ENCODE data around the gene KCNQ1.

KCNQ1 gene

DNA sequence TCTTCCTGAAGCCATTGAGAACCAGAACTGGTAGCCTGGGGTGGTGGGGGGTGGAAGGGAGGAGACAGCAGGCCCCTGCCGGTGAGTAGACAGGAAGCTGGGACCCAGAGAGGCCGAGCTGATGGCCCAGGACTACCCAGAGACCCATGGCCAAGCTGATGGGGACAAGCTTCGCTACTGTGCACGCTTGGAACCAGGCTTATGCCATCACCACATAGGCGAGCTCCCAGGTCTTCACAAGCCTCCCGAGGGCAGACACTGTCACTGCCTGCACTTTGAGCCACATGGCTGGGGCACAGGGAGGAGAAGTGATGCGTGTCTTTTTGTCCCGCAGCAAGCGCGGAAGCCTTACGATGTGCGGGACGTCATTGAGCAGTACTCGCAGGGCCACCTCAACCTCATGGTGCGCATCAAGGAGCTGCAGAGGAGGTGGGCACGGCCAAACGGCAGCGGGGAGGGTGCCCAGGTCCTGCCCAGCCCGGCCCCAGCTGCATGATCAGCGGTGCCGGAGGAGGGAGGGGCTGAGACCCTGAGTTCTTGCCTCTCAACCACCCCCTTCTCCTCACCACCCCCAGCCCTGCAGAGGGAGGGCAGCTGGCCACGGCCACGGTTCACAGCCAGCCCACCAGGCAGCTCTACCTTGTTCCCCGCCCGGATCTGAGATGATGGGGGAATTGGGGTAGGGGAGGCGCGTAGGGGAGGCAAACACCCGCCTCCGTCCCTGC, 331.0 kb downstream of the KCNQ1 start:
- DNase-seq = no peak

DNA sequence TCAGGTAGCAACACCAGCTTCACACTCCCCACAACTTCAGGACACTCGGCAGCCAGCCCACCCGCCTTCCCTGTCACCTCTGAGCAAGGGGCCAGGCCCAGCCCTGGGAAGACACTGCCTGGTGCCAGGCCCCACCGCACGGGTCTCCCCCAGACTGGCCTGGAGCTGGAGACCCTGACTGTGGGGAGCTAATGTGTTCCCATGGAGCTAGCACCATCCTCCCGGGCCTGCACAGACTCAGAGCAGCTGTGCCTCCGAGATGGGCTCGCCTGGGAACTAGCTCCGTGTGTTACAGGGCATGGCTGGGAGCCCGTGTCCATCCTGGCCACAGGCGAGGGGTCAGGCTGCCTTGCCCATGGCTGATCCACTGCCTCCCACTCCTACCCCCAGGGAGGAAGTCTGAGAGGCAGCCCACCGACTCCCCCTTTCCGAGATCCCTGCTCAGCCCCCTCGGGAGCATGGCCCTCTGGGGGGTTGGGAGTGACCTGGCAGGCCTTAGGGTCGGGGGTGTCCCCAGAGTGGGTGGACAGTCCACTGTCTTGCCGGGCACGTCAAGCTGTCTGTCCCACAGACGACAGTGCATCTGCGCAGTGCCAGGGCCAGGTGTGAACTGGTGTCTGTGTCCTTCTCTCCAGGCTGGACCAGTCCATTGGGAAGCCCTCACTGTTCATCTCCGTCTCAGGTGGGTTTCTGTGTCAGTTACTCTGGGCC, 331.7 kb downstream of the KCNQ1 start:
- DNase-seq = no peak

DNA sequence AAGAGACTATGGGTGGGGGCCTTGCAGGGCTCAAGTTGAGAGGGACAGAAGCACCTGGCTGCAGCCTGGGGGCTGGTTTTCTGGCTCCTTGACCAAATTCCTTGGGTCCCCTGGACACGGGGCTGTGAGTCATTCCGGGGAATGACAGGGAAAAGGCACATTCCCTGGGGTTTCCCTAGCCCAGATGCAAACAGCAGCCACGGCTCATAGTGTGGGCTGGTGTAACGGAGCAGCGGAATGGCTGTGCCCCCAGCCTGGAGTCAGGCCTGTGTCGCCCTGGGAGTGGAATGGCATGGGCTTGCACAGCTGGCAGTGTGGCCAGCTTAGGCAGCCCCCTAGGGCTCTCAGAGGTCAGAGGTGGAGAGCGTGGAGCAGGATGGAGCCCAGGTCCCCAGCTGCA, 332.6 kb downstream of the KCNQ1 start:
- no peak for DNase-seq

DNA sequence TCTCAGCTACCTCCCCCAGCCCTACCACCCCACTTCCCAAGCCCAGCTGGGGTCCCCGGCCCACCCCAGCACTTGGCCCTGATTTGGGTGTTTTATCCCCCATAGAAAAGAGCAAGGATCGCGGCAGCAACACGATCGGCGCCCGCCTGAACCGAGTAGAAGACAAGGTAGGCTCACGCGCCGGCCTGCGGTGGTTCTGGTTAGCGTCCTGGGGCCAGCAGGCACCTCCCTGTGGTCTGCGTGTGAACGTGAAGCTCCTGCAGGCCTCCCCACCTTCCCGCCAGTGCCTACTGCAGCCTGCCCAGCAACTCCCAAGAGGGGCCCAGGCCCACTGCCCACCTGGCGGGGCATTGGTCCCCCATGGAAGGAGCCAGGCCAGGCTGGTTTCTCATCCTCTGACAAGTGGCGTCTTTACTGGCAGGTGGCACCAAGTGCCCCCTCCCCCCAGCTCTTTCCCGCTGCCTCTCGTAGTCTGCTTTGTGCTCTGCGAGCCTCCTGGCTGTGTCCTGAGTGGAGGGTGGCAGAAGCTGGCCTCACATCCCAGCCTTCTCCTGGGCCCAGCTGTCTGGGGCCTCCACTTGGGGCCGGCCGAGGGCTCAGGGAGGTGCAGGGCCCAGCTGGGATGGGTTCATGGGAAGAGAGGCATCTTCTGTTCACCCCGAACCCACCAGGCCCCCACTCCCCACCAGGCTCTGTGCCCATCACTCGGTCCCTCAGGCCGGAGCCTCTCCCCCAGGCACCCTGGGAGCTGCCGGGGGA, 333.2 kb downstream of the KCNQ1 start:
- no peak for DNase-seq

DNA sequence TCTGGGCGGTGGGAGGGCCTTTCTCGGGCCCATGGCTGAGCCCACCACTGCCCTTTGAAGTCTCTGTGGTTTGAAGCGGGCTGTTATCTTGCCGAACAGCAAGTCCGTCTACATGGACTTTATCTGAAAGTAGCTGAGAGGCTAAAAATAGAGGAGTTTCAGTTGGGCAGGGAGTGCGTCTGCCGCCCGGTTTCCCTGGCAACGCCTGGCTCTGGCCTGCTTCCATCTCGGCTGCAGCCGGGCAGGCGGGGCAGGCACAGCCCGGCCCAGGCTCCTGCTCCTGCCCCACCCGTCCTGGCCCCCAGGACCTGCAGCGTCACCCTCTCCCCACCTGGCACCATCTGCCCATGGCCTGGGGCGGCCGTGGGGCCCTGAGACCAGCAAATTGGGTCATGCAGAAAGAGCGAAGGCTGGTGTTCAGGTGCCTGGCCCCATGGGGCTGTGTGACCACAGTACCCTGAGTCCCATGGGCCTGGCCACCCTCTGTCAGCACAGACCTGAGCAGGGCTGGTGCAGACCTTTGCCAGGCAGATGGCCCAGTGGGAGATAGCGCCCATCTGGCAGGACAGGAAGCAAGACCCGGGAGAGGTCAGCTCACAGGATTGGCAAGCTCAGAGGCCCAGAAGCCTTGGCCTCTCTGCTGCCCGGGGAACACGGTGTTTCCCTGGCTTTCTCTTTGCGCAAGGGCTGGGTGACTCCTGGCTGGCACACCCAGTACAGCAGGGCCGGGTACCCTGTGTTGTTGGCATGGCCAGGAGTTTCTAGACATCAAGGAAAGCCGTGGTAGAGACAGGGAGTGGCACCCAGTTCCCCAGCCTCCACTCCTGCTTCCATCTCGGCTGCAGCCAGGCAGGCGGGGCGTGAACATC, 334.1 kb downstream of the KCNQ1 start:
- no peak for DNase-seq

DNA sequence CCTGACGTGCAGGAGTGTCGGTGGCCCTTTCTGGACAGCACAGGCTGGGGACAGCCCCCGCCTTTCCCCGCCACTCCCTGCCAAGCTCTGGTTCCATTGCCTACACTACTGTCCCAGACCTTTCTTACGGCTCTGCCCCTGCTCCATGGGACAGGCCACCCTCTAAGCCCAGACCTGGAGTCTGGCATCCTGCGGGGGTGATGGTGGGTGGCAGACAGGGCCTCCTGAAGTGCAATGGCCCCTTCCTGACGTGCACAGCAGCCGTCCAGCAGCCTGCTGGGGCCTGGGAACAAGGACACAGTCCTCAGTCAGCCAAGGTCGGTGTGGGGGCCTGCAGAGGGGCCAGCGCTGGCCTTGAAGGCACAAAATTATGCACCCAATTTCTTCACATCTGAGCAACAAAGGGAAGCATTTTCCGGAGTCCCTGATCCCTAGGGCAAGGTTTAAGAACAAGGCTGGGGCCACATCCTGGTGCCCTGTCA, 334.7 kb downstream of the KCNQ1 start:
- DNase-seq = no peak

DNA sequence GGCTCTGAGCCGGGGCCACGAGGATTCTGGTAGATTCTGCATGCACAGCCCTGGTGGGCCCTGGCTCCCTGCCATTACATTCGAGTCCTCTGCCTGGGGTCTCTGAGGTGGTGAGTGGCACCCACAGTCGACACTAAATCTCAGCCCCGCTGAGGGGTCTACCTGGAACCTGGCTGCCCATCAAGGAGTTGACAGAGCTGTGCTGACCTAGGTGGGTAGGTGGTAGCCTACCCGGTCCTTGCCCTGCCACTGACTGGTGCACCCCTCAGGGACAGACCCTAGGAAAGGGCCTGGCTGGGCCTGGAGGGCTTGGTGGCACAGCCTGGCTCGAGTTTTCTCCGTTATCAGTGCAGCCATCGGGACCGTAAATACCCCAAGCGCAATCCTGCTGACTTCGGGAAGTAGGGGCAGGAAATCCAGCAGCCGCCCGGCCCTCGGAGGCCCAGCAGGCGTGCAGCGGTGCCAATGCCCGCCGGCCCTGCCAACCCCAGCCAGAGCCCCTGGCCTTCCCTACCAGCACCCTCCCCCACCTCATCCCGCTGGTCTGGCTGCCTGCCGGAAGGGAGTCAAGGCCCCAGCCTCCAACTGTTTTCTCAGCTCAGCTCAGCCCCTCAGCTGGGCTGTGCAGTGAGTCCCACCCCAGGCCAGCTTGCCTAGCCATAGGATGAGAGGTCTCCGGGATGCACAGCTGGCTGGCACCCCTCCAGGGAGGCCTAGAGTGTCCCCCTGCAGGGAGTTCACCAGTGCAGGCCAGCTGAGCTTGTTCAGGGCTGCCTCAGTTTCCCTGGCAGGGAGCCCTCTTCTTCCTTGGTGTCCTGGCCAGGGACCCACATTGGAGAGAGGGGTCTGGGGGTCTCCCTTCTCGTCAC, 335.4 kb downstream of the KCNQ1 start:
- no peak for DNase-seq

DNA sequence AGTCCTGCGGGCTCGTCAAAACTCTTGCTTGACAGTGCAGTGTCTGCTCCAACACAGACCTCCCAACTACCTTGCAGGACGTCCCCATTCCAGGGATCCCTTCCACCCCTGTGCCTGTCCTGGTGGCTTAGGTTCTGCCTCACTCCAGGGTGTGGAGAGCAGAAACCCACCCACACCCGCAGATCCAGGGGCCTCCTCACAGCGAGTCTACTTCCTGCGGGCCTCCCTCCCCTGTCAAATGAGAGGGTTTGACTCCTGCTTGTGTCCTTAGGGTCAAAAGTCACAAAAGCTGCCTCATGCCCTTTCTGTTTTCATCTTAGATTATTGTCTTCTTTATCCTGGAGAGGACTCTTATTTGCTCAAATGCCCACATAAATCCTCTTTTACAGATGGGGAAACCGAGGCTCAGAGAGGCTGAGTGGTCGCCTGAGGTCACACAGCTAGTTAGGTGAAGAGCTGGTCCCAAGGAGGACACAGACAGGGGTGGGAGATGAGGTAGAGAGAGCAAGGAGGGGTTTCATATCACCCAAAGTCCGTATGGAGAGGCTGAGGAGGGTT, 336.1 kb downstream of the KCNQ1 start:
- no peak for DNase-seq

DNA sequence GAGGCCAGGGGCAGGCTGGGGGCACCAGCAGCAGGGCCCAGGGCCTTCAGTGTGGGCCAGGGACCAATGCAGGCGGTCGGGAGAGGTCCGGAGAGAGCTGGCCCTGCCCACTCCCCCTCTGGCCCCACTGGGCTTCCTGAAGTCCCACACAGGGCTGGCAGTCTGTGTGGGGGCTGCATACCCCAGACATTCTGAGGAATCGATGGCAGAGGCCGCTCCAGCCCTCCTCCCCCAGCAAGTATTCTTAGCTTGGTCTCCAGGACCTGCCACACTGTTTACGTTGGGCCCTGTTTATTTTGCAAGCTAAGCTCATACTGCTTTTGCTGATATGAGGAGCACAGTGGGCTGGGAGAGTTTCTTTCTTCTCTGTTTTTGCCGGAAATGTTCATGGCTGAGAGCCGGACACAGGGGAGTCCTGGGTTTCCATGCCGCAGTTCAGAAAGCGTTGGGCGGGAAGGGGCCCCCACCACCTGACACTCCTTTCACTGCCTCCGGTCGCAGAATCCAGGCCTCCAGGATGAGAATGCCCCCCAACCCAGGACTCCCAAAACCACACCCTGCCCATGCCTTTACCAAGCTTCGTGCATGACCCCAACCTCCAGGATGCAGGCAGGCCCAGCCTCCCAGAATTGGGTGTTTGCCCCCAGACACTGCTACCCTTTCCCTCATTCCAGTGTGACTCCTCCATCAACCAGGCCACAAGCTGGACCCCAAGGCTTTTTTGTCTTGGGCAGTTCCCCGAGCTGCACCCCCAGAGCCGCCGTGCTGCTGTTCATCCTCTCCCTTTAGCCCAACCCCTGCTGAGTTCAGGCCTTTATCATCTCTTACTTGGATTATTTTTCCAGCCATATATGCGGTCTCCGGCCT, 336.8 kb downstream of the KCNQ1 start:
- DNase-seq = no peak

DNA sequence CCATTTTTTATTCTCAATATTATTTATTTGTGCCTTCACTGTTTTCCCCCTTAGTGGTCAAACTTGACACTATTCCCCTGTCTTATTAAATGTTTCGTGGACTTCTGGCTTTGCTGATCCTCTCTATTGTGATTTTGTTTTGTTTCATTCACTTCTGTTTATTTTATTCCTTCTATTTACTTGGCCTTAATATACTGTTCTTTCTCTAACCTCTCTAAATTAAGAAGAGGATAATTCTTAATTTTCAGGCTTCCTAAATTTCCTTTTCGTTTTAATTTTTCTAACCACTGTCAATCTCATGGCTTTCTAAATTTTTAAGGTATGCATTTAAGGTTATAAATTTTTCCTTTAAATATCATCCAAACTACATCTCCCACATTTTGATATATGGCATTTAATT, 338.0 kb downstream of the KCNQ1 start:
- no peak for DNase-seq

DNA sequence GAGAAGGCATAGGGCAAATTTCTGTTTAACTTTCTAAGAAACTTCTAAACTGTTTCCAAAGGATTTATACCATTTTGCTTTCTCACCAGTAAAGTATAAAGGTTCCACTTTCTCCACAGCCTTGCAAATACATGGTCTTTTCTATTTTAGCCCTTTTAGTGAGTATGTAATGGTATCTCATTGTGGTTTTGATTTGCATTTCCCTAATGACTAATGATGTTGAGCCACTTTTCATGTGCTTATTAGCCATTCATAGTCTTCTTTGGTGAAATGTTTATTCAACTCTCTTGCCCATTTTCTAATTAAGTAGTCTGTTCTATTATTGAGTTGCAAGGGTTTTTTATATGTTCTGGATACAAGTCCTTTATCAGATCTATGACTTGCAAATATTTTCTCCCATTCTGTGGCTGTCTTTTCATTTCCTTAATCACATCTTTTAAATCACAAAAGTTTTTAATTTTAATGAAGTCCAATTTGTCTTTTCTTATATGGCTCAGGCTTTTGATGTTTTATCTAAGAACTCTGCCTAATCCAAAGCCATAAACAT, 338.8 kb downstream of the KCNQ1 start:
- no peak for DNase-seq

DNA sequence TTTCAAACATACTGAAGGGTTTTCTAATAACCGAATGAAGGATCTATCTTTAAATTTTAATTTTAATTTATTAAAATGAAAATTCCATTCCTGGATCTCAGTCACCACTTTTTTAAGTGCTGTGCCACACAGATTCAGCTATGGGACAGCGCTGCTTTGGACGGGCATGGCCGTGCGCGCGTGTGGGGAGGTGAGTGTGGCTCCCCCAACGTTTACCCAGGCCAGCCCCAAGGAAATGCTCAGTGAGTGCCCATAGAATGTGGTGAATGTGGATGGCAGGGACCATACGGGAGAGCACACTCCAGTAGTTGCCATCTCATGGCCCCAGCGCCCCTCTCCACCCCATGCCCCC, 343.0 kb downstream of the KCNQ1 start:
- no peak for DNase-seq

DNA sequence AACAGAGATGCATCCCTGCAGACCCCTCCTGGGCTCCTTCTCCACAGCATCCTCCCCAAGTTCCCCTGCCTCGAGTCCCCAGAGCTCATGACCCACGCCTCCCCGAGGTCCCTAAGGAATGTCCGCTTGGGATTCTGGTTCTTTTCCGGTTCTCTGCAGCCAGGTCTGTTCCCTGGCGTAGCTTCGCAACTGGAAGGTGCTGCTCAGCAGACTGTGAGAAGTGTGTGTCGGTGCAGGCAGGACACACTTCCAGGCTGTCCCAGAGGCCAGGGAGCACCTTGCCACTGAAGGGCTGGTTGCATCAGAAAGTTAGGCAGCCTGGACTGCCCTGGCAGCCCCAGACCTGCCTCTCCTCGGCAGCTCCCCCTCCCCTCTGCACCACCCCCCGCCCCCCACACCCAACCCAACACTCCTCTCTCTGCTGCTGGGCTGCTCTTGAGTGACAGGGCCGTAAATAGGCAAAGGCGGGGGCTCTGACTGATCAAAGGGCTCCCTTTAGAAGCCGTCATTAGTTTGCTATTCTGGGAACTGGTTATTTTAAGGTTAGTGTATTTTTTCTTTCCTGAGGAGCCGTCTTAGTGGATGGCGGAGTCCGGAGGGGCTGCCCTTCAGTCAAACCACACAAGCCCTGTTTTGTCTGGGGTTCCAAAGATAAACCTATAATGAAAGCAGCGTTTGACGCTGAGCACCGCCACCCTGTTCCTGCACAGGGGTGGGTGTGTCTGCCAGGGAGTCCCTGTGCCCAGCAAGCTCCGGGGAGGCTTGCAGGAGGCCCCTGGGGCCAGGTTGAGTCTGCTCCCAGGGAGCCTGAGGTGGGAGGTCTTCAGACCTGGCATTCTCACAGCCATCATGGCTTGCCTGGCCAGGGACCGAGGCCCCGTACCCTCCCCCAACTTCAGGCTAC, 343.6 kb downstream of the KCNQ1 start:
- DNase-seq = no peak

DNA sequence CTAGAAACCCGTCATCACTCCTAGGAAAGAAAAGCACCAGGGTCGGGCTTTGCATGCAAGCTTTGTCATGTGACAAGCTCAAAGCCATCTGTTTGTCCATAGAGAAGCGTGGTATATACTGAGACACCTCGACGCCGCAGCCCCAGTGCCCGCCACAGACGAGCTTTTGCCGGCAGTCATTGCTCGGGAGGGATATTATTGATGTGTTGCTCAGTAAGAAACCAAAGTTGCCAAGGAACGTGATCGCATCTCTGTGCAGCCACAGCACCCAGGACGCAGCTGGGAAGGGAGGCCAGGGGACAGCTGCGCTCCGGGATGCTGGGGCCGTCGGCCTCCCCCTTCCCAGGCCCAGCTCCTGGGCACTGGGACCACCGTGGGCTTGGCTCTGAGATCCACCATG, 344.5 kb downstream of the KCNQ1 start:
- DNase-seq = no peak

DNA sequence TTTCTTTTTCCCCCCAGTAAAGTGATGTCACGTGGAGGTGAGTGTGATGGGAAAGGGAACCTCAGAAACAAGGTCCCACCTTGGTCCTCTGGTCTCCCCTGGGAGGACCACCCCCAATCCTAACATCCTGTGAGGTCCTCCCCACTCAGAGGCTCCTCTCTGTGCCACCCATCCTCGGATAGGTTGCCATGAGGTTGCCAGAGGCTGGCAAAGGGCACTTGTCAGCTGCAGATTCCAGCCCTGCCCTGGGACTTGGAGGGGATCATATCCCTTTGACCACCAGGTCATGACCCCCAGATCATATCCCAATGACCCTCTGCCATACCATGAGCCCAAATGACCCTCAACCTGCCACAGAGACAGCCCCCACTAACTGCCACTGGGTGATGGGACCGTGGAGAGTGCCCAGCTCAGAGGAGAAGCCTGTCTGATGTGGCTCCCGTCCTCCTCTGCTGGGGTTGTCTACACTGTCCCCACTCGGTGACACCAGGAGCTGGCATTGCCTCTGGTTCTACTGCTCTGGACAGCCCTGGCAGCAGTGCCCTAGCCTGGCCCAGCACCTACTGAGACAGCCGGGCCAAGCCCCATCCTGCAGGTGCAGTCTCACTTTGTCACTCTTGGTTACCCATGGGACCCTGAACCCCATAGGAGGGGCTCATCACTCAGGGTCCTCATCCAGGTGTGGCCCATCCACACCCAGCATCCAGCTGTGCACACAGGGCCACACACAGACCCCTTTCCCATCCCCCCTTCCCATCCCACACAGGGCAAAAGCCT, 345.2 kb downstream of the KCNQ1 start:
- no peak for DNase-seq

DNA sequence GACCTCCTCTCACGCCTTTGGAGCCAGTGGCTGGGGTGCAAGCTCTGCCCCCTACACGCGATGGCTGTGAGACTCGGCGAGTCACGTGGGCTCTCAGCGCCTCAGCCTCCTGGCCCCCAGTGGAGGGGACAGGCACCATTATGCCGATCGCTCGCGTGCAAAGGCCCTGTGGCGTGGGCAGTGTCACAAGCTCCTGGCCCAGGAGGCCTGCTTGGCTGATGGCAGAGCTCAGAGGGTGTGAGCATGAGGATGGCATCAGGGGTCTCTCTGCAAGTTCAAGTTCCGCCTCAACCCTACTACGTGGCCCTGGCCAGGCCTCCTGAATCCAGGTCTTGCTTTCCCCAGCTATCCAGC, 345.7 kb downstream of the KCNQ1 start:
- DNase-seq = no peak

DNA sequence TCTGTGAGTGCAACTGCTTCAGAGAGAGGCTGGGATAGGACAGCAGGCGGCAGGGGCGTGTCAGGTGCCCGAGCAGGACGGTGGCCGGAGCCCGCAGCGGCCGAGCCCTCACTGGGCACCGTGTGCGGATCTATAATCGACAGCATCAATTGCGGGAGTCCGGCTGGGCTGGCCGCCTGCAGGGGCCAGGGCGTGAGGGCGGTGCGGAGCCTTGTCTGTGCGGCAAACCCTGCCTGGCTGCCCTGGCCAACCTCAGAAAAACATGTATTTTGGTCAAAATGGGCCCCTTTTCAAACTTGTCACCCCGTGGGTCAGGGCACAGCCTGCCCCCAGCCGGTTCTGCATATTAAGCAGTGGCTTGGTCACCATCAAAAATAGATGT, 346.3 kb downstream of the KCNQ1 start:
- no peak for DNase-seq
